Measurements from ENCODE around the gene ZNF530. TPM values are rescaled to one million over a fixed set of nuclear protein-coding genes. Genes with fewer than 3 reads are reported as not detected.

ZNF530 gene
- total and polyA plus RNA-seq, 4 donors, result 1.5 to 4.7 (median 3.1) TPM

DNA sequence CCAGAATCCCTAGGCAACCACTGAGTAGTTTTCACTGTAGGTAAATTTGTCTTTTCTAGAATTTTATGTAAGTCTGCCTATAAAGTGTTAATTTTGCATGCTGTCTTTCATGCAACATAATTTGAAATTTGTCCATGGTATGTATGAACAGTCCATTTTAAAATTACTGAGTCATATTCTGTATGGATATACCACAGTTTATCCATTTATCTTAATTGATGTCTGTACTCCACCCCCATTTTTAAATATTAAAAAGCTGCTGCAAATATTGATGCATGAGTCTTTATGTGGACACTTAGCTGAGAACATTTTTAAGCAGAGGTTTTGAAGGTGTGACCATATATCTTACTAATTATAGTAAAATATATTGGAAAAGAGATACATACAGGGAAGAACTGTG, 23.4 kb downstream of the ZNF530 start:
- ATAC-seq (ENCODE audit: insufficient read depth, low FRiP score) (no peak), DNase-seq (no peak)
- Histone ChIP-seq H3K4me3 (no peak overlapping the region), H3K9me3 (ENCODE audit: control insufficient read depth in 4 of 4, insufficient read depth in 3 of 4, low read length in 3 of 4) (peaks cover 28 to 78% (median 55%) of the 10 kb centered on the region in 4 donors), H3K9ac (ENCODE audit: insufficient read depth in 1 of 2, low read length in 2 of 2) (no peak overlapping the region), H3K36me3 (ENCODE audit: control insufficient read depth in 4 of 4, insufficient read depth in 4 of 4, low read length in 4 of 4) (peaks cover 41 to 72% (median 54%) of the 10 kb centered on the region in 4 donors), H3K27me3 (ENCODE audit: control insufficient read depth in 3 of 3, insufficient read depth in 3 of 3, low read length in 2 of 3) (no peaks in the 10 kb centered on the region), H3K27ac (ENCODE audit: low read depth in 1 of 2, low read length in 1 of 2) (no peak overlapping the region), H3K4me1 (ENCODE audit: control insufficient read depth in 5 of 5, insufficient read depth in 5 of 5, low read length in 5 of 5) (no peaks in the 10 kb centered on the region)
- TF ChIP-seq, protein P1, sequence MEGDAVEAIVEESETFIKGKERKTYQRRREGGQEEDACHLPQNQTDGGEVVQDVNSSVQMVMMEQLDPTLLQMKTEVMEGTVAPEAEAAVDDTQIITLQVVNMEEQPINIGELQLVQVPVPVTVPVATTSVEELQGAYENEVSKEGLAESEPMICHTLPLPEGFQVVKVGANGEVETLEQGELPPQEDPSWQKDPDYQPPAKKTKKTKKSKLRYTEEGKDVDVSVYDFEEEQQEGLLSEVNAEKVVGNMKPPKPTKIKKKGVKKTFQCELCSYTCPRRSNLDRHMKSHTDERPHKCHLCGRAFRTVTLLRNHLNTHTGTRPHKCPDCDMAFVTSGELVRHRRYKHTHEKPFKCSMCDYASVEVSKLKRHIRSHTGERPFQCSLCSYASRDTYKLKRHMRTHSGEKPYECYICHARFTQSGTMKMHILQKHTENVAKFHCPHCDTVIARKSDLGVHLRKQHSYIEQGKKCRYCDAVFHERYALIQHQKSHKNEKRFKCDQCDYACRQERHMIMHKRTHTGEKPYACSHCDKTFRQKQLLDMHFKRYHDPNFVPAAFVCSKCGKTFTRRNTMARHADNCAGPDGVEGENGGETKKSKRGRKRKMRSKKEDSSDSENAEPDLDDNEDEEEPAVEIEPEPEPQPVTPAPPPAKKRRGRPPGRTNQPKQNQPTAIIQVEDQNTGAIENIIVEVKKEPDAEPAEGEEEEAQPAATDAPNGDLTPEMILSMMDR (IDR thresholded peaks at IDR 0.05; ENCODE audit: control extremely low read depth, extremely low read depth), result no peak

- H3K4me3 ChIP-seq, result peak within 1 kb of the TSS; percentile 85
- 1% methylated on average over 54 to 59 of the region's 59 CpGs for WGBS, 2 donors
- peaks cover 0 to 15% (median 12%) of the 10 kb centered on the region in 4 donors for H3K9me3 ChIP-seq (ENCODE audit: control insufficient read depth in 4 of 4, insufficient read depth in 3 of 4, low read length in 3 of 4)
- H3K9ac ChIP-seq (ENCODE audit: insufficient read depth in 1 of 2, low read length in 2 of 2), result peak within 1 kb of the TSS; percentile 47 to 83
- peak; percentile 100 for ATAC-seq (ENCODE audit: insufficient read depth, low FRiP score)
- TF ChIP-seq, protein P1 (IDR thresholded peaks at IDR 0.05; ENCODE audit: control extremely low read depth, extremely low read depth), result no peak
- peak; percentile 96 to 99 (median 97) for DNase-seq
- H3K36me3 ChIP-seq (ENCODE audit: control insufficient read depth in 4 of 4, insufficient read depth in 4 of 4, low read length in 4 of 4), result peaks cover 7 to 36% (median 21%) of the 10 kb centered on the region in 4 donors
- H3K4me1 ChIP-seq (ENCODE audit: control insufficient read depth in 5 of 5, insufficient read depth in 5 of 5, low read length in 5 of 5), result peaks cover 0 to 9% (median 9%) of the 10 kb centered on the region in 5 donors
- no peaks in the 10 kb centered on the region for H3K27me3 ChIP-seq (ENCODE audit: control insufficient read depth in 3 of 3, insufficient read depth in 3 of 3, low read length in 2 of 3)
- peak within 1 kb of the TSS; percentile 76 to 79 for H3K27ac ChIP-seq (ENCODE audit: low read depth in 1 of 2, low read length in 1 of 2)
Measured at GRCh38 chr19:57632987-57633831, 33.5 kb downstream of the ZNF530 start, which contains the start of gene ZNF211. TSS of gene ZNF211 (plus strand) at chr19:57633168. CDS start at chr19:57633347, 179 bp downstream.

DNA sequence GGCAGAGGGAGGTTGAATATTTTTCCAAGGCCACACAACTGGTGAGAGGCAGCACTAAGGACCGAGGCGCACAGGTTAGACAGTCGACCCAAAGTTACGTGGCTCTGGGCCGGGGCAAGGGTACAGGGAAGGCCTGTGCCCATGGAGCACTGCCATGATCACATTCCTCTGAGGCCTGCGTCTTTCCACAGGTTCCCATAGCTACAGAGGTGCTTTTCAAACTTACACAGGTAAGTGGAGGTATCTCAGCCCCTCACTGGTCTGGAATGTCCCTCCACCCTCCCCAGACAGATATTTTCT, 34.1 kb downstream of the ZNF530 start:
- peak overlapping the region; percentile 47 to 83 for H3K9ac ChIP-seq (ENCODE audit: insufficient read depth in 1 of 2, low read length in 2 of 2)
- ATAC-seq (ENCODE audit: insufficient read depth, low FRiP score), result no peak
- peaks cover 0 to 19% (median 12%) of the 10 kb centered on the region in 4 donors for H3K9me3 ChIP-seq (ENCODE audit: control insufficient read depth in 4 of 4, insufficient read depth in 3 of 4, low read length in 3 of 4)
- 55 to 64% methylated on average over 6 of the region's 6 CpGs for WGBS, 2 donors
- peaks cover 7 to 41% (median 26%) of the 10 kb centered on the region in 4 donors for H3K36me3 ChIP-seq (ENCODE audit: control insufficient read depth in 4 of 4, insufficient read depth in 4 of 4, low read length in 4 of 4)
- TF ChIP-seq, protein P1 (IDR thresholded peaks at IDR 0.05; ENCODE audit: control extremely low read depth, extremely low read depth), result no peak
- peak overlapping the region; percentile 85 for H3K4me3 ChIP-seq
- peak in 1 of 3 donors; percentile 16 for DNase-seq
- H3K27me3 ChIP-seq (ENCODE audit: control insufficient read depth in 3 of 3, insufficient read depth in 3 of 3, low read length in 2 of 3), result no peaks in the 10 kb centered on the region
- H3K27ac ChIP-seq (ENCODE audit: low read depth in 1 of 2, low read length in 1 of 2), result peak overlapping the region in 1 of 2 donors; percentile 79
- peaks cover 0 to 9% (median 9%) of the 10 kb centered on the region in 5 donors for H3K4me1 ChIP-seq (ENCODE audit: control insufficient read depth in 5 of 5, insufficient read depth in 5 of 5, low read length in 5 of 5)

Measured in lung (tissue), 12 donors.